OCI-LY7 (cell line): Measurements from ENCODE around the gene GLIS2. TPM values are rescaled to one million over a fixed set of nuclear protein-coding genes. Genes with fewer than 3 reads are reported as not detected.

ENCODE experiments used
- BruUV-seq: library from RNA; stranded (reverse); fragments of 400-500 nt; replicated peaks from 2 replicates; lab custom pipeline; 2021; lab: Mats Ljungman, UMichigan
- CTCF ChIA-PET: fragments of 300-600 bp; sonication (Branson Sonifier 250); formaldehyde crosslinking; loops from one replicate; lab custom pipeline; 2022; ENCODE audit warnings: antibody characterized with exemption; ENCODE audit not compliant: unreplicated experiment; lab: Charles Lee
- POLR2A ChIA-PET: fragments of 300-600 bp; sonication (Branson Sonifier 250); formaldehyde crosslinking; loops from one replicate; lab custom pipeline; 2022; ENCODE audit warnings: antibody characterized with exemption; lab: Charles Lee
- DNase-seq: peaks from one replicate; pipeline ENCODE4 v3.0.0-alpha.2; 2015; ENCODE audit warnings: low spot score
- H2AFZ ChIP-seq: fragments of 200-600 bp; sonication (generic), shearing (Covaris generic); 2 replicates; pipeline ENCODE4 v1.6.1; 2014; ENCODE audit warnings: mild to moderate bottlenecking, antibody characterized with exemption, low read length, moderate library complexity
- H3K27ac ChIP-seq: fragments of 200-600 bp; sonication (generic); 2 replicates; pipeline ENCODE4 v1.5.1; 2014; ENCODE audit warnings: mixed run types, low read depth, mild to moderate bottlenecking, moderate library complexity, low read length, inconsistent platforms; ENCODE audit not compliant: poor library complexity, severe bottlenecking
- H3K36me3 ChIP-seq: fragments of 200-600 bp; sonication (generic); 2 replicates; pipeline ENCODE4 v1.6.1; 2014; ENCODE audit warnings: mild to moderate bottlenecking, antibody characterized with exemption, low read length, moderate library complexity, mixed read lengths; ENCODE audit not compliant: insufficient read depth
- H3K4me1 ChIP-seq: fragments of 200-600 bp; sonication (generic); 2 replicates; pipeline ENCODE4 v1.5.1; 2014; ENCODE audit warnings: mild to moderate bottlenecking, low read length; ENCODE audit not compliant: insufficient read depth, poor library complexity, severe bottlenecking
- H3K4me2 ChIP-seq: fragments of 200-600 bp; sonication (generic); 2 replicates; pipeline ENCODE4 v1.6.1; 2014; ENCODE audit warnings: mild to moderate bottlenecking, low read length
- H3K4me3 ChIP-seq: fragments of 200-600 bp; sonication (generic); 2 replicates; pipeline ENCODE4 v1.5.1; 2014; ENCODE audit warnings: mild to moderate bottlenecking, low read depth, low read length; ENCODE audit not compliant: poor library complexity, severe bottlenecking
- H3K79me2 ChIP-seq: fragments of 200-600 bp; sonication (generic); 2 replicates; pipeline ENCODE4 v1.6.1; 2016; ENCODE audit warnings: low read depth, mild to moderate bottlenecking, low read length, moderate library complexity, mixed read lengths; ENCODE audit not compliant: insufficient read depth
- H3K9me2 ChIP-seq: fragments of 200-600 bp; sonication (generic); 2 replicates; pipeline ENCODE4 v1.6.1; 2016; ENCODE audit warnings: mild to moderate bottlenecking, low read length, mixed read lengths; ENCODE audit not compliant: insufficient read depth
- H3K9me3 ChIP-seq: fragments of 200-600 bp; sonication (generic); 2 replicates; pipeline ENCODE4 v1.6.1; 2014; ENCODE audit warnings: mild to moderate bottlenecking, mixed run types, low read length, mixed read lengths
- H4K20me1 ChIP-seq: fragments of 200-600 bp; sonication (generic); 2 replicates; pipeline ENCODE4 v1.6.1; 2014; ENCODE audit warnings: mild to moderate bottlenecking, antibody characterized with exemption, low read length, moderate library complexity, mixed read lengths; ENCODE audit not compliant: insufficient read depth
- EZH2phosphoT487 ChIP-seq: fragments of 200-600 bp; sonication (generic); IDR thresholded peaks from 2 replicates; pipeline ENCODE4 v1.6.1; 2018; ENCODE audit warnings: low read depth, borderline replicate concordance, mild to moderate bottlenecking, mixed run types, antibody characterized with exemption, low read length, moderate library complexity, mixed read lengths
- intact Hi-C: fragments of 100-400 bp; cut with micrococcal nuclease; formaldehyde crosslinking; loops from one replicate; pipeline ENCODE4 v1.10.0; 2022; ENCODE audit not compliant: unreplicated experiment
- total RNA-seq, 2 experiments: library from RNA; depleted of rRNA in 1 of 2; stranded (reverse); fragments of >200 nt in 1 of 2; shearing (Covaris generic) in 1 of 2; gene quantifications; 2 replicates each; pipeline ENCODE4 v1.2.3, GENCODE V29; 2014 to 2022
- TF ChIP-seq, protein P1 (sequence below): fragments of 200-600 bp; sonication (generic); conservative IDR thresholded peaks from 2 replicates; pipeline ENCODE4 v1.5.1; 2014; ENCODE audit warnings: mild to moderate bottlenecking, antibody characterized with exemption, low read length, moderate library complexity, mixed read lengths

Gene GLIS2
- total RNA-seq, 2 experiments from 2014 or later, result 0.08 TPM; not detected in 1

DNA sequence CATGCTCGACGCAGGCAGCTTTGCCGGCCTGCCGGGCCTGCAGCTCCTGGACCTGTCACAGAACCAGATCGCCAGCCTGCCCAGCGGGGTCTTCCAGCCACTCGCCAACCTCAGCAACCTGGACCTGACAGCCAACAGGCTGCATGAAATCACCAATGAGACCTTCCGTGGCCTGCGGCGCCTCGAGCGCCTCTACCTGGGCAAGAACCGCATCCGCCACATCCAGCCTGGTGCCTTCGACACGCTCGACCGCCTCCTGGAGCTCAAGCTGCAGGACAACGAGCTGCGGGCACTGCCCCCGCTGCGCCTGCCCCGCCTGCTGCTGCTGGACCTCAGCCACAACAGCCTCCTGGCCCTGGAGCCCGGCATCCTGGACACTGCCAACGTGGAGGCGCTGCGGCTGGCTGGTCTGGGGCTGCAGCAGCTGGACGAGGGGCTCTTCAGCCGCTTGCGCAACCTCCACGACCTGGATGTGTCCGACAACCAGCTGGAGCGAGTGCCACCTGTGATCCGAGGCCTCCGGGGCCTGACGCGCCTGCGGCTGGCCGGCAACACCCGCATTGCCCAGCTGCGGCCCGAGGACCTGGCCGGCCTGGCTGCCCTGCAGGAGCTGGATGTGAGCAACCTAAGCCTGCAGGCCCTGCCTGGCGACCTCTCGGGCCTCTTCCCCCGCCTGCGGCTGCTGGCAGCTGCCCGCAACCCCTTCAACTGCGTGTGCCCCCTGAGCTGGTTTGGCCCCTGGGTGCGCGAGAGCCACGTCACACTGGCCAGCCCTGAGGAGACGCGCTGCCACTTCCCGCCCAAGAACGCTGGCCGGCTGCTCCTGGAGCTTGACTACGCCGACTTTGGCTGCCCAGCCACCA lies 65.4 kb downstream of the GLIS2 start:
- H3K4me2 ChIP-seq, result no peak overlapping the region
- ChIA-PET POLR2A (no interaction called here), CTCF (interaction anchor here (0.6 kb wide), 1 partner anchor 22 kb away, joined by 3 read pairs; no protein-coding TSS in a partner anchor)
- no peaks in the 10 kb centered on the region for H3K79me2 ChIP-seq
- no peak overlapping the region for H2AFZ ChIP-seq
- H3K9me3 ChIP-seq, result no peaks in the 10 kb centered on the region
- BruUV-seq, result no TSS peak
- H3K27ac ChIP-seq, result no peak overlapping the region
- H3K4me3 ChIP-seq, result no peak overlapping the region
- H4K20me1 ChIP-seq, result no peaks in the 10 kb centered on the region
- H3K9me2 ChIP-seq, result no peaks in the 10 kb centered on the region
- no peaks in the 10 kb centered on the region for H3K36me3 ChIP-seq
- TF ChIP-seq EZH2phosphoT487, result no peak
- TF ChIP-seq, protein P1, sequence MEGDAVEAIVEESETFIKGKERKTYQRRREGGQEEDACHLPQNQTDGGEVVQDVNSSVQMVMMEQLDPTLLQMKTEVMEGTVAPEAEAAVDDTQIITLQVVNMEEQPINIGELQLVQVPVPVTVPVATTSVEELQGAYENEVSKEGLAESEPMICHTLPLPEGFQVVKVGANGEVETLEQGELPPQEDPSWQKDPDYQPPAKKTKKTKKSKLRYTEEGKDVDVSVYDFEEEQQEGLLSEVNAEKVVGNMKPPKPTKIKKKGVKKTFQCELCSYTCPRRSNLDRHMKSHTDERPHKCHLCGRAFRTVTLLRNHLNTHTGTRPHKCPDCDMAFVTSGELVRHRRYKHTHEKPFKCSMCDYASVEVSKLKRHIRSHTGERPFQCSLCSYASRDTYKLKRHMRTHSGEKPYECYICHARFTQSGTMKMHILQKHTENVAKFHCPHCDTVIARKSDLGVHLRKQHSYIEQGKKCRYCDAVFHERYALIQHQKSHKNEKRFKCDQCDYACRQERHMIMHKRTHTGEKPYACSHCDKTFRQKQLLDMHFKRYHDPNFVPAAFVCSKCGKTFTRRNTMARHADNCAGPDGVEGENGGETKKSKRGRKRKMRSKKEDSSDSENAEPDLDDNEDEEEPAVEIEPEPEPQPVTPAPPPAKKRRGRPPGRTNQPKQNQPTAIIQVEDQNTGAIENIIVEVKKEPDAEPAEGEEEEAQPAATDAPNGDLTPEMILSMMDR, result no peak
- no peaks in the 10 kb centered on the region for H3K4me1 ChIP-seq
- no peak for DNase-seq
- intact Hi-C loops, result no loop called here

DNA sequence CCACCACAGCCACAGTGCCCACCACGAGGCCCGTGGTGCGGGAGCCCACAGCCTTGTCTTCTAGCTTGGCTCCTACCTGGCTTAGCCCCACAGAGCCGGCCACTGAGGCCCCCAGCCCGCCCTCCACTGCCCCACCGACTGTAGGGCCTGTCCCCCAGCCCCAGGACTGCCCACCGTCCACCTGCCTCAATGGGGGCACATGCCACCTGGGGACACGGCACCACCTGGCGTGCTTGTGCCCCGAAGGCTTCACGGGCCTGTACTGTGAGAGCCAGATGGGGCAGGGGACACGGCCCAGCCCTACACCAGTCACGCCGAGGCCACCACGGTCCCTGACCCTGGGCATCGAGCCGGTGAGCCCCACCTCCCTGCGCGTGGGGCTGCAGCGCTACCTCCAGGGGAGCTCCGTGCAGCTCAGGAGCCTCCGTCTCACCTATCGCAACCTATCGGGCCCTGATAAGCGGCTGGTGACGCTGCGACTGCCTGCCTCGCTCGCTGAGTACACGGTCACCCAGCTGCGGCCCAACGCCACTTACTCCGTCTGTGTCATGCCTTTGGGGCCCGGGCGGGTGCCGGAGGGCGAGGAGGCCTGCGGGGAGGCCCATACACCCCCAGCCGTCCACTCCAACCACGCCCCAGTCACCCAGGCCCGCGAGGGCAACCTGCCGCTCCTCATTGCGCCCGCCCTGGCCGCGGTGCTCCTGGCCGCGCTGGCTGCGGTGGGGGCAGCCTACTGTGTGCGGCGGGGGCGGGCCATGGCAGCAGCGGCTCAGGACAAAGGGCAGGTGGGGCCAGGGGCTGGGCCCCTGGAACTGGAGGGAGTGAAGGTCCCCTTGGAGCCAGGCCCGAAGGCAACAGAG lies 66.3 kb downstream of the GLIS2 start:
- POLR2A ChIA-PET, result no interaction called here
- Histone ChIP-seq H3K79me2 (no peaks in the 10 kb centered on the region), H3K9me2 (no peaks in the 10 kb centered on the region), H3K27ac (no peak overlapping the region), H2AFZ (no peak overlapping the region), H3K9me3 (no peaks in the 10 kb centered on the region), H3K4me2 (no peak overlapping the region), H3K4me3 (no peak overlapping the region), H3K4me1 (no peaks in the 10 kb centered on the region), H4K20me1 (no peaks in the 10 kb centered on the region), H3K36me3 (peaks cover 7% of the 10 kb centered on the region; the same call in 1 of the 2 replicates)
- CTCF ChIA-PET, result interaction anchor here (0.6 kb wide), 1 partner anchor 21 kb away, joined by 3 read pairs; no protein-coding TSS in a partner anchor
- BruUV-seq, result no TSS peak
- TF ChIP-seq EZH2phosphoT487, result no peak
- TF ChIP-seq, protein P1, result no peak
- DNase-seq, result no peak
- intact Hi-C loops, result no loop called here
